HEK293 (cell line): ENCODE data around the gene ATXN10.

Experiments
- CTCF ChIA-PET: fragments of 350-600 bp; formaldehyde crosslinking; extraction: SDS; loops from one replicate; lab custom pipeline; 2021; ENCODE audit warnings: antibody characterized with exemption; lab: Yijun Ruan, JAX
- POLR2A ChIA-PET: fragments of 300-600 bp; formaldehyde crosslinking; extraction: SDS; loops from one replicate; lab custom pipeline; 2020; ENCODE audit warnings: antibody characterized with exemption, inconsistent platforms; lab: Yijun Ruan, JAX
- H3K27ac ChIP-seq: fragments of 200-500 bp; sonication (Bioruptor generic); 2 replicates; pipeline ENCODE4 v1.5.1; 2014; ENCODE audit warnings: low read depth, low read length, control low read depth, inconsistent platforms; ENCODE audit errors: extremely low read depth
- H3K36me3 ChIP-seq, 2 experiments: fragments of 200-500 bp in 1 of 2; sonication (Bioruptor generic) in 1 of 2; 1 replicate in 1 of 2; 2 replicates in 1 of 2; pipeline ENCODE4 v1.5.1; 2014 to 2017; ENCODE audit warnings: inconsistent platforms in 2 of 2, low read length in 2 of 2; ENCODE audit not compliant: control insufficient read depth in 2 of 2, insufficient read depth in 1 of 2
- H3K4me1 ChIP-seq: fragments of 200-500 bp; sonication (Bioruptor generic); 2 replicates; pipeline ENCODE4 v1.5.1; 2014; ENCODE audit warnings: mild to moderate bottlenecking, low read length, inconsistent platforms; ENCODE audit not compliant: control insufficient read depth, insufficient read depth
- H3K4me3 ChIP-seq: 2 replicates; pipeline ENCODE4 v1.5.1; 2011; ENCODE audit warnings: low read depth, mild to moderate bottlenecking, control low read depth, low read length, moderate library complexity
- H3K9me3 ChIP-seq: fragments of 200-500 bp; sonication (Bioruptor generic); 2 replicates; pipeline ENCODE4 v1.5.1; 2014; ENCODE audit warnings: low read depth, low read length, inconsistent platforms; ENCODE audit not compliant: control insufficient read depth, insufficient read depth
- BCL11A ChIP-seq: fragments of 450-650 bp; formaldehyde crosslinking; IDR thresholded peaks from 2 replicates; pipeline ENCODE4 v1.5.1; 2016; ENCODE audit warnings: low read depth, missing biosample characterization, missing genetic modification characterization
- BCL11B ChIP-seq: fragments of 450-650 bp; formaldehyde crosslinking; IDR thresholded peaks from 2 replicates; pipeline ENCODE4 v1.5.1; 2016; ENCODE audit warnings: low read depth, missing biosample characterization, missing genetic modification characterization
- EGR2 ChIP-seq: fragments of 450-650 bp; formaldehyde crosslinking; IDR thresholded peaks from 2 replicates; pipeline ENCODE4 v1.5.1; 2016; ENCODE audit warnings: low read depth, missing biosample characterization, missing genetic modification characterization
- REPIN1 ChIP-seq: fragments of 450-650 bp; formaldehyde crosslinking; IDR thresholded peaks from 2 replicates; pipeline ENCODE4 v1.5.1; 2017; ENCODE audit warnings: missing biosample characterization, missing genetic modification characterization, low read depth
- SP2 ChIP-seq: fragments of 450-650 bp; formaldehyde crosslinking; IDR thresholded peaks from 2 replicates; pipeline ENCODE4 v1.5.1; 2016; ENCODE audit warnings: missing biosample characterization, missing genetic modification characterization
- ZBTB8A ChIP-seq: fragments of 450-650 bp; formaldehyde crosslinking; IDR thresholded peaks from 2 replicates; pipeline ENCODE4 v1.5.1; 2016; ENCODE audit warnings: missing biosample characterization, missing genetic modification characterization
- ZFHX2 ChIP-seq: fragments of 450-650 bp; formaldehyde crosslinking; conservative IDR thresholded peaks from 2 replicates; pipeline ENCODE4 v1.5.1; 2016; ENCODE audit warnings: missing biosample characterization, missing genetic modification characterization
- ZNF146 ChIP-seq: fragments of 450-650 bp; formaldehyde crosslinking; IDR thresholded peaks from 2 replicates; pipeline ENCODE4 v1.5.1; 2016; ENCODE audit warnings: missing biosample characterization, missing genetic modification characterization
- ZNF223 ChIP-seq: fragments of 450-650 bp; formaldehyde crosslinking; IDR thresholded peaks from 2 replicates; pipeline ENCODE4 v1.5.1; 2016; ENCODE audit warnings: missing biosample characterization, missing genetic modification characterization
- ZNF266 ChIP-seq: fragments of 450-650 bp; formaldehyde crosslinking; IDR thresholded peaks from 2 replicates; pipeline ENCODE4 v1.5.1; 2016; ENCODE audit warnings: missing biosample characterization, missing genetic modification characterization, low read depth
- ZNF274 ChIP-seq, 2 experiments: fragments of 200-500 bp in 1 of 2; fragments of 450-650 bp in 1 of 2; sonication (Bioruptor generic) in 1 of 2; formaldehyde crosslinking in 1 of 2; IDR thresholded peaks; 2 replicates each; pipeline versions ENCODE4 v1.5.1 to v1.6.1; 2014 to 2016; ENCODE audit warnings: borderline replicate concordance in 1 of 2, inconsistent platforms in 1 of 2, low read length in 1 of 2, missing biosample characterization in 1 of 2, missing genetic modification characterization in 1 of 2
- ZNF394 ChIP-seq: fragments of 450-650 bp; formaldehyde crosslinking; IDR thresholded peaks from 2 replicates; pipeline ENCODE4 v1.5.1; 2016; ENCODE audit warnings: missing biosample characterization, missing genetic modification characterization, mild to moderate bottlenecking, moderate library complexity, borderline replicate concordance
- ZNF600 ChIP-seq: fragments of 450-650 bp; formaldehyde crosslinking; IDR thresholded peaks from 2 replicates; pipeline ENCODE4 v1.5.1; 2016; ENCODE audit warnings: missing biosample characterization, missing genetic modification characterization
- ZNF621 ChIP-seq: fragments of 450-650 bp; formaldehyde crosslinking; IDR thresholded peaks from 2 replicates; pipeline ENCODE4 v1.5.1; 2017; ENCODE audit warnings: missing biosample characterization, missing genetic modification characterization
- ZNF791 ChIP-seq: fragments of 450-650 bp; formaldehyde crosslinking; IDR thresholded peaks from 2 replicates; pipeline ENCODE4 v1.5.1; 2016; ENCODE audit warnings: missing biosample characterization, missing genetic modification characterization
- ZSCAN30 ChIP-seq: fragments of 450-650 bp; IDR thresholded peaks from 2 replicates; pipeline ENCODE4 v1.5.1; 2018; ENCODE audit warnings: missing biosample characterization, mild to moderate bottlenecking, missing genetic modification characterization, moderate library complexity
- TF ChIP-seq, protein P1 (sequence below): fragments of 450-650 bp; formaldehyde crosslinking; IDR thresholded peaks from 2 replicates; pipeline ENCODE4 v1.5.1; 2016; ENCODE audit warnings: missing biosample characterization, missing genetic modification characterization
- TF ChIP-seq, protein P2 (sequence below): fragments of 450-650 bp; formaldehyde crosslinking; IDR thresholded peaks from 2 replicates; pipeline ENCODE4 v1.5.1; 2016; ENCODE audit warnings: missing biosample characterization, missing genetic modification characterization
- TF ChIP-seq, protein P3 (sequence below): fragments of 450-650 bp; formaldehyde crosslinking; IDR thresholded peaks from 2 replicates; pipeline ENCODE4 v1.5.1; 2016; ENCODE audit warnings: missing biosample characterization, missing genetic modification characterization, low read depth
- TF ChIP-seq, protein P4 (sequence below): fragments of 450-650 bp; formaldehyde crosslinking; IDR thresholded peaks from 2 replicates; pipeline ENCODE4 v1.5.1; 2016; ENCODE audit warnings: missing biosample characterization, missing genetic modification characterization

ATXN10 gene

DNA sequence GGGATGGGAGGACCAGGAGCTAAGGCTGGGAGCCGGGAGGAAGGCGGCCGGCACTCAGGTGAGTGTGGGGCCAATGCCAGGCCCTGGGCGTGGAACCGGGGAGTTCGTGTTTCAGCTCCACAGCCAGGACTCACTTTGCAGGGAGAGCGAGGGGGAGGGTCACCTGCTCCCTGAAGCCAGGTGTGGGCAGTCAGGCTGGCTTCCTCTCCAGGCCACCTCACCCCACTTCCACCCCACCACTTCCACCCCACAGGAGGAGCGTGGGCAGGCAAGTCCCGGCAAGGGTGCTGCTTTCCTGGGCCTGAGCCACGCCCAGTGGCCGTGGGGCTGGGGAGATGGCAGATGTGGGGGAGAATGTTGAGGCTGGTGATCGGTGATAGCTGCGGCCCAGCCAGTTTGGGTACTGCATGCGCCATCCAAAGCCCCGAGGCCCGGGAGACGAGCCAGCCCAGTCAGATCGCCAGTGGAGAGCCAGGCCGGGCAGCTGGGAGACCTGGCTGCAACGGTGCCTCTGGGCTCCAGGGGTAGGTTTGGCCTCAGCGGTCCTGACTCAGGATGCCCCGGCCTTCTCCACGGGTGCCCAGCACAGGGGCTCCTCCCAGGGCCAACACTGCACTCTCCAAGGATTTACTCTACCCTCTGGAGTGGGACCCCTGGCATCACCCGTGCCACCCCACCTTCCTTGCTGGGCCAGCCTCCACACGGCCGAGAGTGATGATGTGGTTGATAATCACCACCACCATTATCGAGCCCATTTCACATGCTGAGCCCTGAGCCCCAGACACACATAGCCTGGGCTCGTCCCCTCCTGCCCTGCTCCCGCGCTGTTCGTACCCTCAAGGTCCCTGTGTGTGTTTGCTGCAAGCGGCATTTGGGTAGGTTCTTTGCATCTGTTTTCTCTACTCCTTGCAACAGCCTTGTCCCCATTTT, 211.5 kb downstream of the ATXN10 start:
- CTCF ChIA-PET: interaction anchor here (1.0 kb wide), 1 partner anchor 305 kb away, joined by 3 read pairs; no protein-coding TSS in a partner anchor

DNA sequence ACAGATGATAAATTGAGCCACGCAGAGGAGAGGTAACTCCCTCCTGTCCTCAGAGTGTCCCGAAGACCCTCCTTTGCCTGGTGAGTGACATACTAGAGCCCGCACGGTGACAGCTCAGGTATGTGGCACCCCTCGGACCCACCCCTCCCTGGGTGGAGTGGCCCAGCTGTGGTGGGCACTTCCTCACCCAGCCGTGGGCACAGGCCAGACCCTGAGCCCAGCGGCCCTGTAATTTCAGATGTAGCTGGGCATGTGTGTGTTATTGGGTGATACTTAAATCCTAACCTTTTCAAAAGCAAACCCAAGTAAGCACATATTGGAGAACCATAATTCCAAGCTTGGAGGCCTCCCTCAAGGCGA, 212.2 kb downstream of the ATXN10 start:
- Histone ChIP-seq H3K9me3 (no peaks in the 10 kb centered on the region), H3K4me3 (no peak overlapping the region), H3K4me1 (no peaks in the 10 kb centered on the region), H3K27ac (no peak overlapping the region), H3K36me3 (no peaks in the 10 kb centered on the region)
- ChIA-PET POLR2A (no interaction called here), CTCF (interaction anchor here (0.6 to 1.0 kb wide), 2 partner anchors 260 to 306 kb away, joined by 3 to 4 read pairs; no protein-coding TSS in a partner anchor)
- TF ChIP-seq ZNF621 (tag by site-specific recombination) (no peak), ZNF223 (tag by site-specific recombination) (no peak), ZSCAN30 (tag by site-specific recombination) (no peak), ZNF274 (IDR thresholded peaks at IDR 0.05; ENCODE audit: low read length) (no peak), ZNF274 (tag by site-specific recombination; IDR thresholded peaks at IDR 0.05; ENCODE audit: borderline replicate concordance) (no peak), REPIN1 (tag by site-specific recombination) (no peak), ZNF791 (no peak), ZNF394 (tag by site-specific recombination) (no peak), ZNF600 (no peak), ZBTB8A (tag by site-specific recombination) (no peak), ZNF266 (tag by site-specific recombination) (no peak), BCL11B (tag by site-specific recombination) (no peak), BCL11A (tag by site-specific recombination) (no peak), ZNF146 (tag by site-specific recombination) (no peak)
- TF ChIP-seq, protein P1, sequence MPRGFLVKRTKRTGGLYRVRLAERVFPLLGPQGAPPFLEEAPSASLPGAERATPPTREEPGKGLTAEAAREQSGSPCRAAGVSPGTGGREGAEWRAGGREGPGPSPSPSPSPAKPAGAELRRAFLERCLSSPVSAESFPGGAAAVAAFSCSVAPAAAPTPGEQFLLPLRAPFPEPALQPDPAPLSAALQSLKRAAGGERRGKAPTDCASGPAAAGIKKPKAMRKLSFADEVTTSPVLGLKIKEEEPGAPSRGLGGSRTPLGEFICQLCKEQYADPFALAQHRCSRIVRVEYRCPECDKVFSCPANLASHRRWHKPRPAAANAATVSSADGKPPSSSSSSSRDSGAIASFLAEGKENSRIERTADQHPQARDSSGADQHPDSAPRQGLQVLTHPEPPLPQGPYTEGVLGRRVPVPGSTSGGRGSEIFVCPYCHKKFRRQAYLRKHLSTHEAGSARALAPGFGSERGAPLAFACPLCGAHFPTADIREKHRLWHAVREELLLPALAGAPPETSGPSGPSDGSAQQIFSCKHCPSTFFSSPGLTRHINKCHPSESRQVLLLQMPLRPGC: no peak
- TF ChIP-seq, protein P2, sequence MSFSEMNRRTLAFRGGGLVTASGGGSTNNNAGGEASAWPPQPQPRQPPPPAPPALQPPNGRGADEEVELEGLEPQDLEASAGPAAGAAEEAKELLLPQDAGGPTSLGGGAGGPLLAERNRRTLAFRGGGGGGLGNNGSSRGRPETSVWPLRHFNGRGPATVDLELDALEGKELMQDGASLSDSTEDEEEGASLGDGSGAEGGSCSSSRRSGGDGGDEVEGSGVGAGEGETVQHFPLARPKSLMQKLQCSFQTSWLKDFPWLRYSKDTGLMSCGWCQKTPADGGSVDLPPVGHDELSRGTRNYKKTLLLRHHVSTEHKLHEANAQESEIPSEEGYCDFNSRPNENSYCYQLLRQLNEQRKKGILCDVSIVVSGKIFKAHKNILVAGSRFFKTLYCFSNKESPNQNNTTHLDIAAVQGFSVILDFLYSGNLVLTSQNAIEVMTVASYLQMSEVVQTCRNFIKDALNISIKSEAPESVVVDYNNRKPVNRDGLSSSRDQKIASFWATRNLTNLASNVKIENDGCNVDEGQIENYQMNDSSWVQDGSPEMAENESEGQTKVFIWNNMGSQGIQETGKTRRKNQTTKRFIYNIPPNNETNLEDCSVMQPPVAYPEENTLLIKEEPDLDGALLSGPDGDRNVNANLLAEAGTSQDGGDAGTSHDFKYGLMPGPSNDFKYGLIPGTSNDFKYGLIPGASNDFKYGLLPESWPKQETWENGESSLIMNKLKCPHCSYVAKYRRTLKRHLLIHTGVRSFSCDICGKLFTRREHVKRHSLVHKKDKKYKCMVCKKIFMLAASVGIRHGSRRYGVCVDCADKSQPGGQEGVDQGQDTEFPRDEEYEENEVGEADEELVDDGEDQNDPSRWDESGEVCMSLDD: no peak
- TF ChIP-seq, protein P3, sequence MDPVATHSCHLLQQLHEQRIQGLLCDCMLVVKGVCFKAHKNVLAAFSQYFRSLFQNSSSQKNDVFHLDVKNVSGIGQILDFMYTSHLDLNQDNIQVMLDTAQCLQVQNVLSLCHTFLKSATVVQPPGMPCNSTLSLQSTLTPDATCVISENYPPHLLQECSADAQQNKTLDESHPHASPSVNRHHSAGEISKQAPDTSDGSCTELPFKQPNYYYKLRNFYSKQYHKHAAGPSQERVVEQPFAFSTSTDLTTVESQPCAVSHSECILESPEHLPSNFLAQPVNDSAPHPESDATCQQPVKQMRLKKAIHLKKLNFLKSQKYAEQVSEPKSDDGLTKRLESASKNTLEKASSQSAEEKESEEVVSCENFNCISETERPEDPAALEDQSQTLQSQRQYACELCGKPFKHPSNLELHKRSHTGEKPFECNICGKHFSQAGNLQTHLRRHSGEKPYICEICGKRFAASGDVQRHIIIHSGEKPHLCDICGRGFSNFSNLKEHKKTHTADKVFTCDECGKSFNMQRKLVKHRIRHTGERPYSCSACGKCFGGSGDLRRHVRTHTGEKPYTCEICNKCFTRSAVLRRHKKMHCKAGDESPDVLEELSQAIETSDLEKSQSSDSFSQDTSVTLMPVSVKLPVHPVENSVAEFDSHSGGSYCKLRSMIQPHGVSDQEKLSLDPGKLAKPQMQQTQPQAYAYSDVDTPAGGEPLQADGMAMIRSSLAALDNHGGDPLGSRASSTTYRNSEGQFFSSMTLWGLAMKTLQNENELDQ: no peak
- TF ChIP-seq, protein P4, sequence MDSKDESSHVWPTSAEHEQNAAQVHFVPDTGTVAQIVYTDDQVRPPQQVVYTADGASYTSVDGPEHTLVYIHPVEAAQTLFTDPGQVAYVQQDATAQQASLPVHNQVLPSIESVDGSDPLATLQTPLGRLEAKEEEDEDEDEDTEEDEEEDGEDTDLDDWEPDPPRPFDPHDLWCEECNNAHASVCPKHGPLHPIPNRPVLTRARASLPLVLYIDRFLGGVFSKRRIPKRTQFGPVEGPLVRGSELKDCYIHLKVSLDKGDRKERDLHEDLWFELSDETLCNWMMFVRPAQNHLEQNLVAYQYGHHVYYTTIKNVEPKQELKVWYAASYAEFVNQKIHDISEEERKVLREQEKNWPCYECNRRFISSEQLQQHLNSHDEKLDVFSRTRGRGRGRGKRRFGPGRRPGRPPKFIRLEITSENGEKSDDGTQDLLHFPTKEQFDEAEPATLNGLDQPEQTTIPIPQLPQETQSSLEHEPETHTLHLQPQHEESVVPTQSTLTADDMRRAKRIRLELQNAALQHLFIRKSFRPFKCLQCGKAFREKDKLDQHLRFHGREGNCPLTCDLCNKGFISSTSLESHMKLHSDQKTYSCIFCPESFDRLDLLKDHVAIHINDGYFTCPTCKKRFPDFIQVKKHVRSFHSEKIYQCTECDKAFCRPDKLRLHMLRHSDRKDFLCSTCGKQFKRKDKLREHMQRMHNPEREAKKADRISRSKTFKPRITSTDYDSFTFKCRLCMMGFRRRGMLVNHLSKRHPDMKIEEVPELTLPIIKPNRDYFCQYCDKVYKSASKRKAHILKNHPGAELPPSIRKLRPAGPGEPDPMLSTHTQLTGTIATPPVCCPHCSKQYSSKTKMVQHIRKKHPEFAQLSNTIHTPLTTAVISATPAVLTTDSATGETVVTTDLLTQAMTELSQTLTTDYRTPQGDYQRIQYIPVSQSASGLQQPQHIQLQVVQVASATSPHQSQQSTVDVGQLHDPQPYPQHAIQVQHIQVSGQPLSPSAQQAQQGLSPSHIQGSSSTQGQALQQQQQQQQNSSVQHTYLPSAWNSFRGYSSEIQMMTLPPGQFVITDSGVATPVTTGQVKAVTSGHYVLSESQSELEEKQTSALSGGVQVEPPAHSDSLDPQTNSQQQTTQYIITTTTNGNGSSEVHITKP (tag by site-specific recombination): no peak

More for the DNA sequence above, 211.5 kb downstream of the ATXN10 start:
- Histone ChIP-seq H3K27ac (no peak overlapping the region), H3K4me3 (no peak overlapping the region), H3K36me3 (no peaks in the 10 kb centered on the region), H3K9me3 (no peaks in the 10 kb centered on the region), H3K4me1 (no peaks in the 10 kb centered on the region)
- POLR2A ChIA-PET: no interaction called here
- peak; percentile 43 for TF ChIP-seq ZFHX2 (tag by site-specific recombination)
- TF ChIP-seq SP2 (tag by site-specific recombination): no peak
- TF ChIP-seq EGR2 (tag by site-specific recombination): peak; percentile 81
